Mesothelial cell of epicardium (in vitro differentiated cells): Measurements from ENCODE around the gene TLL2. TPM values are rescaled to one million over a fixed set of nuclear protein-coding genes. Genes with fewer than 3 reads are reported as not detected.

Experiments
- DNase-seq, 2 experiments: peaks; one replicate each; pipeline ENCODE4 v3.0.0; 2021; ENCODE audit warnings: low spot score in 2 of 2; ENCODE audit not compliant: unreplicated experiment in 2 of 2
- H3K27ac Mint-ChIP-seq: 2 replicates; pipeline ENCODE4 v1.8.0; 2021; ENCODE audit warnings: mixed read lengths
- H3K27me3 Mint-ChIP-seq: 2 replicates; pipeline ENCODE4 v1.8.0; 2021; ENCODE audit warnings: low read depth, mixed read lengths
- H3K36me3 Mint-ChIP-seq: 2 replicates; pipeline ENCODE4 v1.8.0; 2021; ENCODE audit warnings: mixed read lengths
- H3K4me1 Mint-ChIP-seq: 2 replicates; pipeline ENCODE4 v1.8.0; 2021; ENCODE audit warnings: mixed read lengths
- H3K4me3 Mint-ChIP-seq: 2 replicates; pipeline ENCODE4 v1.8.0; 2021; ENCODE audit warnings: mild to moderate bottlenecking, moderate library complexity, mixed read lengths
- H3K9me3 Mint-ChIP-seq: 2 replicates; pipeline ENCODE4 v1.8.0; 2021; ENCODE audit warnings: mixed read lengths
- CTCF ChIP-seq: fragments of 200-600 bp; sonication (generic); IDR thresholded peaks from one replicate; pipeline ENCODE4 v1.5.0; 2021; ENCODE audit warnings: antibody characterized with exemption; ENCODE audit not compliant: unreplicated experiment
- total RNA-seq: library from RNA; stranded (reverse); gene quantifications from 3 replicates; pipeline ENCODE4 v1.2.1, GENCODE V29; 2021

Gene TLL2
- total RNA-seq, 1 donor from 2014 or later: 1.4 TPM

- Mint-ChIP-seq H3K27ac (no peak overlapping the region), H3K4me1 (no peaks in the 10 kb centered on the region), H3K36me3 (no peaks in the 10 kb centered on the region), H3K9me3 (no peaks in the 10 kb centered on the region), H3K27me3 (peaks cover 36% of the 10 kb centered on the region), H3K4me3 (no peak overlapping the region)
- DNase-seq: no peak
- no peak for TF ChIP-seq CTCF
These were observed 180.6 kb downstream of the TLL2 start for GRCh38 chr10:96333101-96333500.

DNA sequence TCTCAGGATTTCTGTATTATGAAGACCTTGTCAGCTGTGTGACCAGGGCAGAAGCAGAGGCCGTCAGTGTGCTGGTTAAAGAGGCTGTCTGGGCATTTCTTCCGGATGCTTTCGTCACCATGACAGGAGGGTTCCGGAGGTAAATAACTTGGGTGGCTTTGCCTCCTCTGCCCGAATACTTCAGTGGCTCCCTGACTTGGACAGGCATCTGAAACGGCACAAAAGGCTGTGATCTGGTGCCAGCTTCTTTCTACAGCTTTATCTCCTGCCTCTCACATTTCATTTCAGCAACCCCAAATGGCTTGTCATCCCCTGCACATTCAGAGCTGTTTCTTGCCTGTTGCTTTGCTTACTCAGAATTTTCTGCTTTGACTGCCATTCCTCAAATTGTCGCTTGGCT is 186.3 kb downstream of the TLL2 start:
- H3K36me3 Mint-ChIP-seq: no peaks in the 10 kb centered on the region
- DNase-seq: no peak
- H3K27me3 Mint-ChIP-seq: peaks cover 38% of the 10 kb centered on the region
- H3K9me3 Mint-ChIP-seq: no peaks in the 10 kb centered on the region
- H3K4me1 Mint-ChIP-seq: no peaks in the 10 kb centered on the region
- TF ChIP-seq CTCF: no peak
- no peak overlapping the region for H3K4me3 Mint-ChIP-seq
- H3K27ac Mint-ChIP-seq: no peak overlapping the region

DNA sequence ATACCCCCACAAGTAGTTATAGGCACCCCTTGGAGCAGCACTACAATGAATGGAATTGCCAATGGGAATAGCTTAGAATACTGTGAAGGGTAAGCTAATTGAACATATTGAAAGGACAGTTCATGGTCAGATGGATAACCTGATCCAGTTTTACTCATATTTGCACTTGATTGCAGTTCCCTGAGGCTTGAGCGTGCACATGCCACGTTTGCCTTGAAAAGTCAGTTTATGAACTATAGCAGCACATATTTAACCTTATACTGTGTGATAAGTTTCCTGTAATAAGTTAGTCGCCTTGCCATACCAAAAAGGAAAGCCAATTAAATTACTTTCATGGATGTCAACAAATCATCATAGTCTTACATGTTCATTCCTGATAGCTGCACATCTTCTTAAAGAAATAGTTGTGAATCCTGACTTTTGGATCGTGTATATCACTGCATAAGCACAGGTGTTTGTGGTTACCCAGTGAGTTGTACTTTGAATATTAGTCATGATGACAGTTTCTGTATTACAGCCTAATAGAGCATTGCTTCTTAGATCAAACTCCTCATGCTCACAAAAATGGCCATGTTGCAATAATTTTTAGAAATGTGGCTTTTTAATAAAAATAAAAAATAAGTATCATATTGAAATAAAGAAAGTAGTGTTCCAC is 187.9 kb downstream of the TLL2 start:
- peaks cover 31% of the 10 kb centered on the region for H3K27me3 Mint-ChIP-seq
- H3K27ac Mint-ChIP-seq: no peak overlapping the region
- no peak for DNase-seq
- no peaks in the 10 kb centered on the region for H3K36me3 Mint-ChIP-seq
- no peak for TF ChIP-seq CTCF
- H3K4me3 Mint-ChIP-seq: no peak overlapping the region
- H3K4me1 Mint-ChIP-seq: no peaks in the 10 kb centered on the region
- no peaks in the 10 kb centered on the region for H3K9me3 Mint-ChIP-seq

DNA sequence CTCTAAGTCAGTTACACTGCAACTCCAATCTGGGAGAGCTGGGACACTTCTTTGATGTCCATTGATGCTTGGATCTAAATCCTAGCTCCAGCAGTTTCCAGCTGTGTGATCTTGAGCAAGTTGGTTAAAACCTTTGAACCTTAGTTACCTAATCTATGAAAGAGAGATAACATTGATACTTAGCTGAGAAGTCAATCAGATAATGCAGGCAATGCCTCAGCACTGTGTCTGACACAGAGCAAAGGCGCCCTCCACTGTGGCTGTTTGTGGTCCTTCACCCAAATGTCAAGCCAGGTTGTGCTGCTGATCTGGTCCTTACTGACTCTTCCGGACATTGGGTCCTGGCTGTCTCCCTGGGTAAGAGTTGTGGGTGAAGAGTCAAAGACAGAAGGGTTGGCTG is 189.3 kb downstream of the TLL2 start:
- TF ChIP-seq CTCF: no peak
- Mint-ChIP-seq H3K4me3 (no peak overlapping the region), H3K36me3 (no peaks in the 10 kb centered on the region), H3K27me3 (peaks cover 27% of the 10 kb centered on the region), H3K27ac (no peak overlapping the region), H3K9me3 (no peaks in the 10 kb centered on the region), H3K4me1 (no peaks in the 10 kb centered on the region)
- DNase-seq: no peak

- TF ChIP-seq CTCF: no peak
- no peak overlapping the region for H3K4me3 Mint-ChIP-seq
- no peaks in the 10 kb centered on the region for H3K4me1 Mint-ChIP-seq
- H3K36me3 Mint-ChIP-seq: no peaks in the 10 kb centered on the region
- no peak overlapping the region for H3K27ac Mint-ChIP-seq
- H3K27me3 Mint-ChIP-seq: peaks cover 21% of the 10 kb centered on the region
- H3K9me3 Mint-ChIP-seq: no peaks in the 10 kb centered on the region
- DNase-seq: no peak
These were observed 191.5 kb downstream of the TLL2 start for GRCh38 chr10:96322275-96322674.

- Mint-ChIP-seq H3K27ac (no peak overlapping the region), H3K4me1 (no peaks in the 10 kb centered on the region), H3K36me3 (no peaks in the 10 kb centered on the region), H3K27me3 (peaks cover 19% of the 10 kb centered on the region), H3K9me3 (no peaks in the 10 kb centered on the region), H3K4me3 (no peak overlapping the region)
- no peak for DNase-seq
- no peak for TF ChIP-seq CTCF
These were observed 191.9 kb downstream of the TLL2 start for GRCh38 chr10:96321822-96322221.
